Loucy (cell line): ENCODE results near the gene IDI2.
"Not testable (repeated sequence)": the region's sequence is repeated elsewhere in the genome, so short reads cannot be mapped to it uniquely, and the experiment has no call there.

Source experiments
- CTCF ChIP-seq: fragments of 200-600 bp; sonication (generic); conservative IDR thresholded peaks from 2 replicates; pipeline ENCODE4 v1.5.1; 2014; ENCODE audit warnings: mild to moderate bottlenecking, antibody characterized with exemption, low read length
- EZH2phosphoT487 ChIP-seq: fragments of 200-600 bp; IDR thresholded peaks from 2 replicates; pipeline ENCODE4 v1.6.1; 2018; ENCODE audit warnings: antibody characterized with exemption, mild to moderate bottlenecking, moderate library complexity, borderline replicate concordance

- not testable (repeated sequence) for TF ChIP-seq CTCF, EZH2phosphoT487
Measured at GRCh38 chr10:1009947-1010346, 15.7 kb downstream of the IDI2 start.
